Testis (tissue), 3 donors: ENCODE data around the gene PDZD7. TPM values are rescaled to one million over a fixed set of nuclear protein-coding genes. Genes with fewer than 3 reads are reported as not detected.
A peak's percentile ranks its signal among the peaks of the same experiment; 100 is the strongest.

Source experiments
- DNase-seq: peaks from one replicate; pipeline ENCODE4 v3.0.0-alpha.2; 2019
- H3K27ac ChIP-seq, 2 donors: fragments of 200-600 bp; sonication (generic); one replicate each; pipeline ENCODE4 v1.5.1; 2019
- H3K27me3 ChIP-seq: fragments of 200-600 bp; sonication (generic); one replicate; pipeline ENCODE4 v1.5.1; 2019
- H3K36me3 ChIP-seq: fragments of 200-600 bp; sonication (generic); one replicate; pipeline ENCODE4 v1.5.1; 2017; ENCODE audit warnings: low read depth; ENCODE audit errors: missing control alignments
- H3K4me1 ChIP-seq: fragments of 200-600 bp; sonication (generic); one replicate; pipeline ENCODE4 v1.5.1; 2019
- H3K4me3 ChIP-seq, 2 donors: fragments of 200-600 bp; sonication (generic); one replicate each; pipeline ENCODE4 v1.5.1; 2017 to 2019
- H3K9me3 ChIP-seq: fragments of 200-600 bp; sonication (generic); one replicate; pipeline ENCODE4 v1.5.1; 2017
- CTCF ChIP-seq, 3 experiments: fragments of 450-650 bp in 2 of 3; fragments of 200-600 bp in 1 of 3; sonication (generic) in 1 of 3; IDR thresholded peaks; one replicate each; pipeline ENCODE4 v1.5.1; 2016 to 2019; ENCODE audit warnings: antibody characterized with exemption in 3 of 3, mild to moderate bottlenecking in 2 of 3, moderate library complexity in 1 of 3
- POLR2A ChIP-seq: fragments of 450-650 bp; IDR thresholded peaks from one replicate; pipeline ENCODE4 v1.6.1; 2017; ENCODE audit warnings: antibody characterized with exemption, mild to moderate bottlenecking, moderate library complexity
- WGBS, 2 donors: methylation state at CpG; one replicate each; pipeline ENCODE4 v1.1.5; 2018; 5-methylcytosine and 5-hydroxymethylcytosine counted together
- intact Hi-C: fragments of 100-400 bp; cut with DNase I; formaldehyde crosslinking; loops from one replicate; pipeline ENCODE4 v1.15.1; 2023; ENCODE audit warnings: low total_unique reads
- polyA plus RNA-seq: library from polyadenylated mRNA; stranded (reverse); fragments of 350-450 nt; fragmentation: Illumina TruSeq; extraction: RNeasy Lipid Tissue Mini Kit (QIAGEN cat#74804); gene quantifications from one replicate; pipeline ENCODE4 v1.2.3, GENCODE V29; 2014; ENCODE audit warnings: low read depth, low replicate concordance; ENCODE audit not compliant: insufficient read depth
- total RNA-seq, 2 donors: library from RNA; depleted of rRNA; stranded (reverse); fragments of >200 nt; gene quantifications; one replicate each; pipeline ENCODE4 v1.2.3, GENCODE V29; 2016

The PDZD7 gene
- total and polyA plus RNA-seq, 3 donors from 2014 or later = 1.6 to 3.5 (median 2.2) TPM

- Histone ChIP-seq H3K27me3 (no peaks in the 10 kb centered on the region), H3K9me3 (no peaks in the 10 kb centered on the region), H3K27ac (no peak overlapping the region), H3K4me1 (peaks cover 17% of the 10 kb centered on the region), H3K4me3 (no peak overlapping the region), H3K36me3 (no peaks in the 10 kb centered on the region)
- TF ChIP-seq POLR2A = no peak
- TF ChIP-seq CTCF (IDR thresholded peaks at IDR 0.05) = no peak
- DNase-seq = no peak
- WGBS, 2 donors = 54% methylated on average over 7 of the region's 7 CpGs
- intact Hi-C loops = no loop called here
Measured at GRCh38 chr10:101014966-101015581, 15.9 kb downstream of the PDZD7 start.

GRCh38 chr10:101014230-101014884, 16.6 kb downstream of the PDZD7 start:
- H3K4me1 ChIP-seq = peaks cover 17% of the 10 kb centered on the region

GRCh38 chr10:101013365-101013825, 17.5 kb downstream of the PDZD7 start:
- TF ChIP-seq POLR2A (no peak), CTCF (IDR thresholded peaks at IDR 0.05) (no peak)
- DNase-seq = no peak
- Histone ChIP-seq H3K4me1 (peaks cover 11% of the 10 kb centered on the region), H3K9me3 (no peaks in the 10 kb centered on the region), H3K27me3 (no peaks in the 10 kb centered on the region), H3K36me3 (no peaks in the 10 kb centered on the region), H3K27ac (no peak overlapping the region), H3K4me3 (no peak overlapping the region)
- 64 to 75% methylated on average over 9 of the region's 9 CpGs for WGBS, 2 donors
- intact Hi-C loops = no loop called here

More at GRCh38 chr10:101014230-101014884, 16.6 kb downstream of the PDZD7 start:
- Histone ChIP-seq H3K9me3 (no peaks in the 10 kb centered on the region), H3K4me3 (no peak overlapping the region), H3K27me3 (no peaks in the 10 kb centered on the region), H3K27ac (no peak overlapping the region), H3K36me3 (no peaks in the 10 kb centered on the region)
- no peak for TF ChIP-seq POLR2A
- TF ChIP-seq CTCF (IDR thresholded peaks at IDR 0.05) = peak; percentile 81 to 90 (median 82)
- WGBS, 2 donors = 28 to 34% methylated on average over 5 to 11 of the region's 11 CpGs
- intact Hi-C loops = no loop called here
- DNase-seq = peak; percentile 89

GRCh38 chr10:101012525-101013364, 18.2 kb downstream of the PDZD7 start:
- 30 to 34% methylated on average over 12 to 13 of the region's 14 CpGs for WGBS, 2 donors
- no peaks in the 10 kb centered on the region for H3K36me3 ChIP-seq
- intact Hi-C loops = no loop called here
- H3K9me3 ChIP-seq = no peaks in the 10 kb centered on the region
- no peaks in the 10 kb centered on the region for H3K27me3 ChIP-seq
- DNase-seq = peak; percentile 93
- H3K4me3 ChIP-seq = no peak overlapping the region
- peaks cover 15% of the 10 kb centered on the region for H3K4me1 ChIP-seq
- peak; percentile 72 to 95 (median 92) for TF ChIP-seq CTCF (IDR thresholded peaks at IDR 0.05)
- no peak for TF ChIP-seq POLR2A
- no peak overlapping the region for H3K27ac ChIP-seq
